WTC11 (cell line): ENCODE data around the gene ZNF683. TPM values are rescaled to one million over a fixed set of nuclear protein-coding genes. Genes with fewer than 3 reads are reported as not detected.

ENCODE experiments used
- ATAC-seq: fragments of 200-7000 bp; cut with Tn5 transposase; 2 replicates; pipeline ENCODE4 v1.10.0; 2021; ENCODE audit warnings: mild to moderate bottlenecking, moderate library complexity
- CTCF ChIA-PET: fragments of 300-600 bp; sonication (Branson Sonifier 250); formaldehyde crosslinking; loops from one replicate; lab custom pipeline; 2021; ENCODE audit warnings: antibody characterized with exemption; lab: Charles Lee
- POLR2A ChIA-PET: fragments of 350-600 bp; sonication (Branson Sonifier 250); formaldehyde crosslinking; loops from one replicate; lab custom pipeline; 2021; ENCODE audit warnings: antibody characterized with exemption; lab: Charles Lee
- DNase-seq: peaks from one replicate; pipeline ENCODE4 v3.0.0; 2021; ENCODE audit warnings: low spot score
- H3K27ac Mint-ChIP-seq: 2 replicates; pipeline ENCODE4 v1.8.0; 2021; ENCODE audit warnings: mixed read lengths
- H3K27me3 Mint-ChIP-seq: 2 replicates; pipeline ENCODE4 v1.8.0; 2021; ENCODE audit warnings: low read depth, mild to moderate bottlenecking, moderate library complexity, mixed read lengths
- H3K36me3 Mint-ChIP-seq: 2 replicates; pipeline ENCODE4 v1.8.0; 2021; ENCODE audit warnings: mixed read lengths
- H3K4me1 Mint-ChIP-seq: 2 replicates; pipeline ENCODE4 v1.8.0; 2022; ENCODE audit warnings: mixed read lengths
- H3K4me3 Mint-ChIP-seq: 2 replicates; pipeline ENCODE4 v1.8.0; 2021; ENCODE audit warnings: mild to moderate bottlenecking, moderate library complexity, mixed read lengths
- H3K9me3 Mint-ChIP-seq: 2 replicates; pipeline ENCODE4 v1.8.0; 2021; ENCODE audit warnings: mixed read lengths
- AFF4 ChIP-seq: sonication (generic); formaldehyde crosslinking; IDR thresholded peaks from 2 replicates; pipeline ENCODE4 v1.8.1; 2023; ENCODE audit warnings: mild to moderate bottlenecking, missing genetic modification reagents, borderline replicate concordance
- ATF6 ChIP-seq: sonication (generic); formaldehyde crosslinking; IDR thresholded peaks from 2 replicates; pipeline ENCODE4 v1.8.1; 2023; ENCODE audit warnings: mild to moderate bottlenecking, missing genetic modification reagents
- CREM ChIP-seq: sonication (generic); formaldehyde crosslinking; IDR thresholded peaks from 2 replicates; pipeline ENCODE4 v1.8.1; 2022; ENCODE audit warnings: mild to moderate bottlenecking, missing genetic modification reagents, moderate library complexity
- E2F5 ChIP-seq: sonication (generic); formaldehyde crosslinking; IDR thresholded peaks from 2 replicates; pipeline ENCODE4 v1.8.1; 2022; ENCODE audit warnings: mild to moderate bottlenecking, moderate library complexity, missing genetic modification reagents
- GTF2I ChIP-seq: fragments of 250-450 bp; sonication (Bioruptor Pico); conservative IDR thresholded peaks from 2 replicates; pipeline ENCODE4 v1.4.0; 2021; ENCODE audit warnings: mild to moderate bottlenecking
- IRF2 ChIP-seq: sonication (generic); formaldehyde crosslinking; IDR thresholded peaks from 2 replicates; pipeline ENCODE4 v1.8.0; 2022; ENCODE audit warnings: low read depth, missing genetic modification reagents, borderline replicate concordance
- NFYB ChIP-seq: sonication (generic); formaldehyde crosslinking; conservative IDR thresholded peaks from 2 replicates; pipeline ENCODE4 v1.8.0; 2022; ENCODE audit warnings: low read depth, missing genetic modification reagents
- NR2C2 ChIP-seq: sonication (generic); formaldehyde crosslinking; IDR thresholded peaks from 2 replicates; pipeline ENCODE4 v1.8.0; 2022; ENCODE audit warnings: mild to moderate bottlenecking, missing genetic modification reagents
- NR3C1 ChIP-seq: sonication (generic); formaldehyde crosslinking; conservative IDR thresholded peaks from 2 replicates; pipeline ENCODE4 v1.8.1; 2023; ENCODE audit warnings: low read depth, mild to moderate bottlenecking, missing genetic modification reagents
- STAT6 ChIP-seq: sonication (generic); formaldehyde crosslinking; conservative IDR thresholded peaks from 2 replicates; pipeline ENCODE4 v1.8.1; 2023; ENCODE audit warnings: mild to moderate bottlenecking, low read depth, missing genetic modification reagents, moderate library complexity
- TEAD4 ChIP-seq: sonication (generic); formaldehyde crosslinking; IDR thresholded peaks from 2 replicates; pipeline ENCODE4 v1.8.0; 2022; ENCODE audit warnings: mild to moderate bottlenecking, missing genetic modification reagents
- USF2 ChIP-seq: sonication (generic); formaldehyde crosslinking; IDR thresholded peaks from 2 replicates; pipeline ENCODE4 v1.8.1; 2023; ENCODE audit warnings: mild to moderate bottlenecking, missing genetic modification reagents, moderate library complexity
- ZBTB43 ChIP-seq: sonication (generic); formaldehyde crosslinking; IDR thresholded peaks from 2 replicates; pipeline ENCODE4 v1.8.1; 2023; ENCODE audit warnings: mild to moderate bottlenecking, missing genetic modification reagents
- ZNF121 ChIP-seq: sonication (generic); formaldehyde crosslinking; IDR thresholded peaks from 2 replicates; pipeline ENCODE4 v1.8.0; 2023; ENCODE audit warnings: missing genetic modification reagents
- ZNF281 ChIP-seq: sonication (generic); formaldehyde crosslinking; IDR thresholded peaks from 2 replicates; pipeline ENCODE4 v1.8.0; 2023; ENCODE audit warnings: mild to moderate bottlenecking, missing genetic modification reagents
- ZNF512 ChIP-seq: sonication (generic); formaldehyde crosslinking; IDR thresholded peaks from 2 replicates; pipeline ENCODE4 v1.8.1; 2022; ENCODE audit warnings: missing genetic modification reagents, borderline replicate concordance
- ZSCAN18 ChIP-seq: fragments of 250-450 bp; sonication (Bioruptor Pico); IDR thresholded peaks from 2 replicates; pipeline ENCODE4 v2.1.2; 2022; ENCODE audit warnings: mild to moderate bottlenecking, moderate library complexity
- total RNA-seq: library from RNA; stranded (reverse); gene quantifications from 3 replicates; pipeline ENCODE4 v1.2.3, GENCODE V29; 2021

The ZNF683 gene
- total RNA-seq, 1 experiment from 2014 or later = not detected

- peaks cover 17% of the 10 kb centered on the region for H3K27me3 Mint-ChIP-seq
- ATAC-seq (no peak), DNase-seq (no peak)
- H3K4me3 Mint-ChIP-seq = no peak overlapping the region
- POLR2A ChIA-PET = interaction anchor here (0.6 kb wide), 2 partner anchors 114 to 280 kb away, joined by 3 to 5 read pairs; no protein-coding TSS in a partner anchor
- peaks cover under 1% of the 10 kb centered on the region for H3K36me3 Mint-ChIP-seq
- H3K4me1 Mint-ChIP-seq = peaks cover 29% of the 10 kb centered on the region
- peak overlapping the region; percentile 57; the same call in 1 of the 2 replicates for H3K27ac Mint-ChIP-seq
- CTCF ChIA-PET = interaction anchor here (1.3 to 11.1 kb wide), 4 partner anchors 32 to 126 kb away, joined by 5 to 306 read pairs (median 12); partner anchors contain the start of genes CATSPER4 and SH3BGRL3
- no peaks in the 10 kb centered on the region for H3K9me3 Mint-ChIP-seq
- no peak for TF ChIP-seq E2F5 (CRISPR knock-in tag)
- no peak for TF ChIP-seq USF2 (CRISPR knock-in tag)
- no peak for TF ChIP-seq ZNF121 (CRISPR knock-in tag)
- TF ChIP-seq ATF6 (CRISPR knock-in tag) = no peak
- no peak for TF ChIP-seq NR2C2 (CRISPR knock-in tag)
- no peak for TF ChIP-seq NR3C1 (CRISPR knock-in tag)
- TF ChIP-seq ZSCAN18 (CRISPR knock-in tag) = no peak
- no peak for TF ChIP-seq CREM
- TF ChIP-seq IRF2 (CRISPR knock-in tag) = no peak
- no peak for TF ChIP-seq STAT6 (CRISPR knock-in tag)
- no peak for TF ChIP-seq ZNF512 (CRISPR knock-in tag)
- TF ChIP-seq AFF4 = no peak
- no peak for TF ChIP-seq GTF2I (CRISPR knock-in tag)
- no peak for TF ChIP-seq ZBTB43 (CRISPR knock-in tag)
- no peak for TF ChIP-seq TEAD4 (CRISPR knock-in tag)
- no peak for TF ChIP-seq NFYB (CRISPR knock-in tag)
- TF ChIP-seq ZNF281 (CRISPR knock-in tag) = no peak
Measured at GRCh38 chr1:26315874-26316850, 56.4 kb downstream of the ZNF683 start.
